Measurements from ENCODE around the gene EEPD1.

EEPD1 gene

GRCh38 chr7:36208997-36209813, 56.2 kb downstream of the EEPD1 start:
- Mint-ChIP-seq H3K4me3 (no peak overlapping the region), H3K27me3 (no peaks in the 10 kb centered on the region), H3K9me3 (no peaks in the 10 kb centered on the region), H3K4me1 (peaks cover 32% of the 10 kb centered on the region), H3K36me3 (peaks cover 1% of the 10 kb centered on the region), H3K27ac (no peak overlapping the region)

- no peak overlapping the region for H3K27ac Mint-ChIP-seq
- H3K4me3 Mint-ChIP-seq, result no peak overlapping the region
These were observed 56.7 kb downstream of the EEPD1 start for GRCh38 chr7:36209814-36210183.

GRCh38 chr7:36210291-36210922, 57.4 kb downstream of the EEPD1 start:
- Mint-ChIP-seq H3K27ac (no peak overlapping the region), H3K4me3 (no peak overlapping the region), H3K27me3 (no peaks in the 10 kb centered on the region), H3K36me3 (peaks cover 1% of the 10 kb centered on the region), H3K4me1 (peaks cover 32% of the 10 kb centered on the region), H3K9me3 (no peaks in the 10 kb centered on the region)

More at GRCh38 chr7:36209814-36210183, 56.7 kb downstream of the EEPD1 start:
- H3K27me3 Mint-ChIP-seq, result no peaks in the 10 kb centered on the region
- H3K9me3 Mint-ChIP-seq, result no peaks in the 10 kb centered on the region
- H3K4me1 Mint-ChIP-seq, result peaks cover 32% of the 10 kb centered on the region
- H3K36me3 Mint-ChIP-seq, result peaks cover 1% of the 10 kb centered on the region

- no peak overlapping the region for H3K27ac Mint-ChIP-seq
- H3K4me1 Mint-ChIP-seq, result peaks cover 5% of the 10 kb centered on the region
- no peaks in the 10 kb centered on the region for H3K9me3 Mint-ChIP-seq
- H3K4me3 Mint-ChIP-seq, result no peak overlapping the region
- no peaks in the 10 kb centered on the region for H3K36me3 Mint-ChIP-seq
- H3K27me3 Mint-ChIP-seq, result no peaks in the 10 kb centered on the region
These were observed 61.8 kb downstream of the EEPD1 start for GRCh38 chr7:36214608-36215456.

- no peaks in the 10 kb centered on the region for H3K36me3 Mint-ChIP-seq
- H3K4me3 Mint-ChIP-seq, result no peak overlapping the region
These were observed 62.4 kb downstream of the EEPD1 start for GRCh38 chr7:36215457-36215765.

GRCh38 chr7:36216063-36216684, 63.1 kb downstream of the EEPD1 start:
- Mint-ChIP-seq H3K27ac (no peak overlapping the region), H3K9me3 (no peaks in the 10 kb centered on the region), H3K4me1 (no peaks in the 10 kb centered on the region), H3K4me3 (no peak overlapping the region), H3K27me3 (no peaks in the 10 kb centered on the region), H3K36me3 (no peaks in the 10 kb centered on the region)

More at GRCh38 chr7:36215457-36215765, 62.4 kb downstream of the EEPD1 start:
- H3K9me3 Mint-ChIP-seq, result no peaks in the 10 kb centered on the region
- no peak overlapping the region for H3K27ac Mint-ChIP-seq
- H3K27me3 Mint-ChIP-seq, result no peaks in the 10 kb centered on the region
- H3K4me1 Mint-ChIP-seq, result peaks cover 5% of the 10 kb centered on the region

- no peak overlapping the region for H3K4me3 Mint-ChIP-seq
- no peaks in the 10 kb centered on the region for H3K27me3 Mint-ChIP-seq
- no peaks in the 10 kb centered on the region for H3K36me3 Mint-ChIP-seq
- no peaks in the 10 kb centered on the region for H3K9me3 Mint-ChIP-seq
- H3K4me1 Mint-ChIP-seq, result no peaks in the 10 kb centered on the region
- H3K27ac Mint-ChIP-seq, result no peak overlapping the region
These were observed 64.3 kb downstream of the EEPD1 start for GRCh38 chr7:36217211-36217960.

- no peaks in the 10 kb centered on the region for H3K27me3 Mint-ChIP-seq
- no peaks in the 10 kb centered on the region for H3K9me3 Mint-ChIP-seq
- H3K36me3 Mint-ChIP-seq, result no peaks in the 10 kb centered on the region
- no peak overlapping the region for H3K4me3 Mint-ChIP-seq
- H3K4me1 Mint-ChIP-seq, result no peaks in the 10 kb centered on the region
- H3K27ac Mint-ChIP-seq, result no peak overlapping the region
These were observed 64.9 kb downstream of the EEPD1 start for GRCh38 chr7:36217961-36218284.

- Mint-ChIP-seq H3K4me3 (no peak overlapping the region), H3K27me3 (no peaks in the 10 kb centered on the region), H3K4me1 (no peaks in the 10 kb centered on the region), H3K36me3 (no peaks in the 10 kb centered on the region), H3K27ac (no peak overlapping the region), H3K9me3 (no peaks in the 10 kb centered on the region)
These were observed 66.4 kb downstream of the EEPD1 start for GRCh38 chr7:36219429-36219828.

- H3K27me3 Mint-ChIP-seq, result no peaks in the 10 kb centered on the region
- no peaks in the 10 kb centered on the region for H3K4me1 Mint-ChIP-seq
- no peak overlapping the region for H3K4me3 Mint-ChIP-seq
- no peaks in the 10 kb centered on the region for H3K36me3 Mint-ChIP-seq
- H3K9me3 Mint-ChIP-seq, result no peaks in the 10 kb centered on the region
- no peak overlapping the region for H3K27ac Mint-ChIP-seq
These were observed 70.8 kb downstream of the EEPD1 start for GRCh38 chr7:36223851-36224250.

GRCh38 chr7:36224934-36225858, 72.1 kb downstream of the EEPD1 start:
- Mint-ChIP-seq H3K4me3 (no peak overlapping the region), H3K27ac (no peak overlapping the region), H3K9me3 (no peaks in the 10 kb centered on the region), H3K36me3 (no peaks in the 10 kb centered on the region), H3K27me3 (no peaks in the 10 kb centered on the region), H3K4me1 (no peaks in the 10 kb centered on the region)

- Mint-ChIP-seq H3K9me3 (no peaks in the 10 kb centered on the region), H3K27me3 (no peaks in the 10 kb centered on the region), H3K4me1 (no peaks in the 10 kb centered on the region), H3K27ac (no peak overlapping the region), H3K4me3 (no peak overlapping the region), H3K36me3 (no peaks in the 10 kb centered on the region)
These were observed 73.1 kb downstream of the EEPD1 start for GRCh38 chr7:36226151-36226550.

- no peak overlapping the region for H3K27ac Mint-ChIP-seq
- no peaks in the 10 kb centered on the region for H3K27me3 Mint-ChIP-seq
- no peaks in the 10 kb centered on the region for H3K9me3 Mint-ChIP-seq
- no peak overlapping the region for H3K4me3 Mint-ChIP-seq
- no peaks in the 10 kb centered on the region for H3K36me3 Mint-ChIP-seq
- H3K4me1 Mint-ChIP-seq, result no peaks in the 10 kb centered on the region
These were observed 74.2 kb downstream of the EEPD1 start for GRCh38 chr7:36227223-36227622.

- Mint-ChIP-seq H3K27ac (no peak overlapping the region), H3K36me3 (no peaks in the 10 kb centered on the region), H3K4me3 (no peak overlapping the region), H3K9me3 (no peaks in the 10 kb centered on the region), H3K4me1 (no peaks in the 10 kb centered on the region), H3K27me3 (no peaks in the 10 kb centered on the region)
These were observed 75.0 kb downstream of the EEPD1 start for GRCh38 chr7:36228039-36228438.
